ENCODE measurements around the gene SPINK4.

- TF ChIP-seq CTCF (optimal IDR thresholded peaks at IDR 0.05 in 1 of 3, IDR thresholded peaks at IDR 0.05 in 1 of 3, conservative IDR thresholded peaks at IDR 0.05 in 1 of 3; ENCODE audit: extremely low read depth in 1 of 3, insufficient read depth in 2 of 3, low read length in 3 of 3), result no peak
- TF ChIP-seq EZH2 (IDR thresholded peaks at IDR 0.05; ENCODE audit: low read length), result no peak
These were observed 5.2 kb upstream of the SPINK4 start for GRCh38 chr9:33234511-33235467.
